CD8-positive, alpha-beta memory T cell (primary cell): ENCODE data around the gene FBXL13. TPM values are rescaled to one million over a fixed set of nuclear protein-coding genes. Genes with fewer than 3 reads are reported as not detected.

Source experiments
- CTCF ChIA-PET: fragments of 350-600 bp; sonication (Branson Sonifier 250); formaldehyde crosslinking; loops from one replicate; lab custom pipeline; 2021; ENCODE audit warnings: antibody characterized with exemption; lab: Charles Lee
- POLR2A ChIA-PET: fragments of 350-600 bp; sonication (Branson Sonifier 250); formaldehyde crosslinking; loops from one replicate; lab custom pipeline; 2021; ENCODE audit warnings: antibody characterized with exemption; lab: Charles Lee
- DNase-seq, 5 donors: peaks; one replicate each; pipeline versions ENCODE4 v3.0.0 to v3.0.0-alpha.2; 2020 to 2022; ENCODE audit warnings: mixed read lengths in 1 of 5
- H3K27ac ChIP-seq: one replicate; pipeline ENCODE4 v1.7.0; 2013; ENCODE audit warnings: low read depth, mild to moderate bottlenecking, low read length, moderate library complexity
- H3K27me3 ChIP-seq: 2 replicates; pipeline ENCODE4 v1.7.0; 2013; ENCODE audit warnings: low read length, mild to moderate bottlenecking; ENCODE audit not compliant: insufficient read depth, poor library complexity, severe bottlenecking
- H3K36me3 ChIP-seq: 2 replicates; pipeline ENCODE4 v1.7.0; 2013; ENCODE audit warnings: mild to moderate bottlenecking, low read length, moderate library complexity; ENCODE audit not compliant: insufficient read depth
- H3K4me1 ChIP-seq: 2 replicates; pipeline ENCODE4 v1.7.0; 2013; ENCODE audit warnings: mild to moderate bottlenecking, low read length, moderate library complexity; ENCODE audit not compliant: insufficient read depth
- H3K4me3 ChIP-seq: 2 replicates; pipeline ENCODE4 v1.7.0; 2013; ENCODE audit warnings: mild to moderate bottlenecking, low read length
- H3K9me3 ChIP-seq: 2 replicates; pipeline ENCODE4 v1.7.0; 2013; ENCODE audit warnings: mild to moderate bottlenecking, low read length
- H3K27ac Mint-ChIP-seq, 8 donors: one replicate each; pipeline ENCODE4 v1.8.0; 2020 to 2021; ENCODE audit warnings: mixed read lengths in 8 of 8, mild to moderate bottlenecking in 6 of 8, inconsistent platforms in 3 of 8, moderate library complexity in 3 of 8
- H3K27me3 Mint-ChIP-seq, 2 donors: one replicate each; pipeline ENCODE4 v1.8.0; 2020 to 2021; ENCODE audit warnings: mixed read lengths in 2 of 2, mild to moderate bottlenecking in 1 of 2, moderate library complexity in 1 of 2
- H3K36me3 Mint-ChIP-seq, 3 donors: one replicate each; pipeline ENCODE4 v1.8.0; 2020 to 2021; ENCODE audit warnings: mixed read lengths in 3 of 3, inconsistent platforms in 1 of 3, mild to moderate bottlenecking in 1 of 3
- H3K4me1 Mint-ChIP-seq, 3 donors: one replicate each; pipeline ENCODE4 v1.8.0; 2020 to 2021; ENCODE audit warnings: mixed read lengths in 3 of 3, inconsistent platforms in 1 of 3, mild to moderate bottlenecking in 1 of 3
- H3K4me3 Mint-ChIP-seq, 7 donors: one replicate each; pipeline ENCODE4 v1.8.0; 2020 to 2021; ENCODE audit warnings: mixed read lengths in 7 of 7, mild to moderate bottlenecking in 6 of 7, moderate library complexity in 4 of 7, inconsistent platforms in 2 of 7
- H3K9me3 Mint-ChIP-seq, 5 donors: one replicate each; pipeline ENCODE4 v1.8.0; 2020 to 2022; ENCODE audit warnings: mixed read lengths in 5 of 5, mild to moderate bottlenecking in 3 of 5, moderate library complexity in 2 of 5, inconsistent platforms in 1 of 5
- polyA plus RNA-seq: library from polyadenylated mRNA; unstranded; fragments of 300-500 nt; fragmentation: Illumina TruSeq; gene quantifications from one replicate; pipeline ENCODE4 v1.2.3, GENCODE V29; 2021
- total RNA-seq, 2 experiments: library from RNA; stranded (reverse); gene quantifications; one replicate each; pipeline ENCODE4 v1.2.3, GENCODE V29; 2021

The FBXL13 gene
- total and polyA plus RNA-seq, 3 experiments from 2014 or later = 0.43 to 0.66 (median 0.62) TPM

DNA sequence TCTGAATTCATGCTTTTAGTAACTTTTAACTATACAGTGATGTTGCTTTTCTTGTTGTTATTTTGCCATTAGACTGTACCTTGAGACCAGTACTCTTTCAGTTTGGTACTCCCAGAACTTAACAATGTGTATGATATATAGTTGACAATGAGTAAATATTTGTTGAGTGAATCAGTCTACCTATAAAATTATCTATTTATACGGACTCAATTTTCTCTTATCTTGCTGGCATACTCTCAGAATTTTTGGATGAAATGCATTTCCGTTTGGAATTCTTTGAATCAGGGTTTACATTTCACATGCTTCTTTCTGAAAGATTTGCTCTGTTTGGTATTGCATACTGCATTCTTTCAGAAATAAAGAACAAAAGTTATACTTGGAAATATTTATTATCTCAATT lies 209.6 kb downstream of the FBXL13 start:
- no peaks in the 10 kb centered on the region for H3K4me1 Mint-ChIP-seq
- no peak for DNase-seq
- H3K27ac Mint-ChIP-seq = no peak overlapping the region
- POLR2A ChIA-PET = no interaction called here
- Histone ChIP-seq H3K4me3 (no peak overlapping the region), H3K27ac (no peak overlapping the region), H3K9me3 (no peaks in the 10 kb centered on the region), H3K36me3 (no peaks in the 10 kb centered on the region), H3K4me1 (no peaks in the 10 kb centered on the region), H3K27me3 (no peaks in the 10 kb centered on the region)
- peaks cover 0 to 2% (median 0%) of the 10 kb centered on the region in 5 donors for H3K9me3 Mint-ChIP-seq
- CTCF ChIA-PET = no interaction called here
- H3K4me3 Mint-ChIP-seq = no peak overlapping the region
- peaks cover 0 to 3% of the 10 kb centered on the region in 2 donors for H3K27me3 Mint-ChIP-seq
- peaks cover 0 to 10% (median 0%) of the 10 kb centered on the region in 3 donors for H3K36me3 Mint-ChIP-seq

- no peak for DNase-seq
- Mint-ChIP-seq H3K4me3 (no peak overlapping the region), H3K27ac (no peak overlapping the region), H3K36me3 (no peaks in the 10 kb centered on the region), H3K4me1 (no peaks in the 10 kb centered on the region), H3K9me3 (peaks cover 0 to 1% (median 0%) of the 10 kb centered on the region in 5 donors), H3K27me3 (no peaks in the 10 kb centered on the region)
- ChIA-PET CTCF (no interaction called here), POLR2A (no interaction called here)
- Histone ChIP-seq H3K4me3 (no peak overlapping the region), H3K9me3 (no peaks in the 10 kb centered on the region), H3K36me3 (no peaks in the 10 kb centered on the region), H3K27me3 (no peaks in the 10 kb centered on the region), H3K27ac (no peak overlapping the region), H3K4me1 (no peaks in the 10 kb centered on the region)
Observed at GRCh38 chr7:102860351-102860811, 214.2 kb downstream of the FBXL13 start.

- POLR2A ChIA-PET = no interaction called here
- H3K36me3 Mint-ChIP-seq = no peaks in the 10 kb centered on the region
- peaks cover 0 to 1% (median 0%) of the 10 kb centered on the region in 5 donors for H3K9me3 Mint-ChIP-seq
- no peak overlapping the region for H3K4me3 ChIP-seq
- H3K27me3 Mint-ChIP-seq = no peaks in the 10 kb centered on the region
- DNase-seq = no peak
- no peaks in the 10 kb centered on the region for H3K9me3 ChIP-seq
- no peak overlapping the region for H3K27ac Mint-ChIP-seq
- no peak overlapping the region for H3K27ac ChIP-seq
- no peaks in the 10 kb centered on the region for H3K4me1 Mint-ChIP-seq
- no peaks in the 10 kb centered on the region for H3K36me3 ChIP-seq
- H3K4me1 ChIP-seq = no peaks in the 10 kb centered on the region
- no peak overlapping the region for H3K4me3 Mint-ChIP-seq
- CTCF ChIA-PET = no interaction called here
- H3K27me3 ChIP-seq = no peaks in the 10 kb centered on the region
Observed at GRCh38 chr7:102859799-102860125, 214.8 kb downstream of the FBXL13 start.

- CTCF ChIA-PET = no interaction called here
- H3K4me3 ChIP-seq = no peak overlapping the region
- no peaks in the 10 kb centered on the region for H3K27me3 ChIP-seq
- no peaks in the 10 kb centered on the region for H3K36me3 Mint-ChIP-seq
- H3K27ac Mint-ChIP-seq = no peak overlapping the region
- H3K4me1 ChIP-seq = no peaks in the 10 kb centered on the region
- no peaks in the 10 kb centered on the region for H3K9me3 ChIP-seq
- no peaks in the 10 kb centered on the region for H3K27me3 Mint-ChIP-seq
- H3K4me1 Mint-ChIP-seq = no peaks in the 10 kb centered on the region
- peaks cover 0 to 1% (median 0%) of the 10 kb centered on the region in 5 donors for H3K9me3 Mint-ChIP-seq
- no peak for DNase-seq
- no peak overlapping the region for H3K4me3 Mint-ChIP-seq
- no peak overlapping the region for H3K27ac ChIP-seq
- no peaks in the 10 kb centered on the region for H3K36me3 ChIP-seq
- POLR2A ChIA-PET = no interaction called here
Observed at GRCh38 chr7:102859084-102859798, 215.4 kb downstream of the FBXL13 start.

GRCh38 chr7:102856036-102856435 lies 218.6 kb downstream of the FBXL13 start:
- no peaks in the 10 kb centered on the region for H3K27me3 ChIP-seq
- Mint-ChIP-seq H3K4me1 (no peaks in the 10 kb centered on the region), H3K36me3 (peaks cover 5 to 16% (median 12%) of the 10 kb centered on the region in 3 donors), H3K27me3 (peaks cover 0 to 5% of the 10 kb centered on the region in 2 donors), H3K9me3 (peaks cover 4 to 9% (median 5%) of the 10 kb centered on the region in 5 donors), H3K27ac (no peak overlapping the region), H3K4me3 (no peak overlapping the region)
- no peak overlapping the region for H3K27ac ChIP-seq
- CTCF ChIA-PET = no interaction called here
- no peak for DNase-seq
- H3K9me3 ChIP-seq = no peaks in the 10 kb centered on the region
- H3K4me3 ChIP-seq = no peak overlapping the region
- H3K4me1 ChIP-seq = no peaks in the 10 kb centered on the region
- POLR2A ChIA-PET = interaction anchor here (0.8 kb wide), 1 partner anchor 28 kb away, joined by 3 read pairs; no protein-coding TSS in a partner anchor
- H3K36me3 ChIP-seq = no peaks in the 10 kb centered on the region

GRCh38 chr7:102849538-102849937 lies 225.1 kb downstream of the FBXL13 start:
- Histone ChIP-seq H3K4me3 (no peak overlapping the region), H3K4me1 (no peaks in the 10 kb centered on the region), H3K27me3 (no peaks in the 10 kb centered on the region), H3K36me3 (no peaks in the 10 kb centered on the region), H3K9me3 (no peaks in the 10 kb centered on the region), H3K27ac (no peak overlapping the region)
- Mint-ChIP-seq H3K4me1 (no peaks in the 10 kb centered on the region), H3K27me3 (peaks cover 0 to 5% of the 10 kb centered on the region in 2 donors), H3K4me3 (no peak overlapping the region), H3K36me3 (peaks cover 5 to 16% (median 12%) of the 10 kb centered on the region in 3 donors), H3K27ac (no peak overlapping the region), H3K9me3 (peaks cover 4 to 8% (median 5%) of the 10 kb centered on the region in 5 donors)
- CTCF ChIA-PET = no interaction called here
- no peak for DNase-seq
- POLR2A ChIA-PET = no interaction called here

GRCh38 chr7:102849079-102849478 lies 225.5 kb downstream of the FBXL13 start:
- Mint-ChIP-seq H3K4me3 (no peak overlapping the region), H3K27me3 (peaks cover 0 to 5% of the 10 kb centered on the region in 2 donors), H3K9me3 (peaks cover 4 to 8% (median 5%) of the 10 kb centered on the region in 5 donors), H3K36me3 (peaks cover 5 to 16% (median 12%) of the 10 kb centered on the region in 3 donors), H3K4me1 (no peaks in the 10 kb centered on the region), H3K27ac (no peak overlapping the region)
- ChIA-PET POLR2A (no interaction called here), CTCF (no interaction called here)
- Histone ChIP-seq H3K9me3 (no peaks in the 10 kb centered on the region), H3K27ac (no peak overlapping the region), H3K4me1 (no peaks in the 10 kb centered on the region), H3K36me3 (no peaks in the 10 kb centered on the region), H3K4me3 (no peak overlapping the region), H3K27me3 (no peaks in the 10 kb centered on the region)
- no peak for DNase-seq

GRCh38 chr7:102845346-102845745 lies 229.2 kb downstream of the FBXL13 start:
- H3K27ac ChIP-seq = no peak overlapping the region
- DNase-seq = no peak
- Mint-ChIP-seq H3K36me3 (peaks cover 0 to 8% (median 4%) of the 10 kb centered on the region in 3 donors), H3K4me3 (no peak overlapping the region), H3K27ac (no peak overlapping the region), H3K4me1 (no peaks in the 10 kb centered on the region), H3K27me3 (no peaks in the 10 kb centered on the region), H3K9me3 (no peaks in the 10 kb centered on the region)
- POLR2A ChIA-PET = no interaction called here
- H3K4me1 ChIP-seq = no peaks in the 10 kb centered on the region
- no peak overlapping the region for H3K4me3 ChIP-seq
- H3K9me3 ChIP-seq = no peaks in the 10 kb centered on the region
- H3K36me3 ChIP-seq = no peaks in the 10 kb centered on the region
- H3K27me3 ChIP-seq = no peaks in the 10 kb centered on the region
- CTCF ChIA-PET = no interaction called here
